T-helper 2 cell treated with Interferon-gamma antibody and Interleukin-4, amounts not matched to agents 5 μg/mL and 100 μg/mL, for 36 hours (primary cell): Measurements from ENCODE around the gene GSC2.

Experiments used
- DNase-seq: peaks from one replicate; pipeline ENCODE4 v3.0.0; 2021; ENCODE audit warnings: low spot score
- H3K27ac Mint-ChIP-seq: one replicate; pipeline ENCODE4 v1.8.0; 2021; ENCODE audit warnings: mild to moderate bottlenecking, mixed read lengths
- H3K27me3 Mint-ChIP-seq: one replicate; pipeline ENCODE4 v1.8.0; 2021; ENCODE audit warnings: low read depth, mixed read lengths
- H3K36me3 Mint-ChIP-seq: one replicate; pipeline ENCODE4 v1.8.0; 2021; ENCODE audit warnings: low read depth, mixed read lengths
- H3K4me1 Mint-ChIP-seq: one replicate; pipeline ENCODE4 v1.8.0; 2021; ENCODE audit warnings: low read depth, mixed read lengths
- H3K4me3 Mint-ChIP-seq: one replicate; pipeline ENCODE4 v1.8.0; 2022; ENCODE audit warnings: mild to moderate bottlenecking, moderate library complexity, mixed read lengths
- H3K9me3 Mint-ChIP-seq: one replicate; pipeline ENCODE4 v1.8.0; 2021; ENCODE audit warnings: mixed read lengths

GSC2 gene

GRCh38 chr22:19138217-19139000, 11.7 kb downstream of the GSC2 start:
- peaks cover 2% of the 10 kb centered on the region for H3K4me1 Mint-ChIP-seq
- H3K4me3 Mint-ChIP-seq, result no peak overlapping the region
- H3K9me3 Mint-ChIP-seq, result no peaks in the 10 kb centered on the region
- no peak overlapping the region for H3K27ac Mint-ChIP-seq
- H3K36me3 Mint-ChIP-seq, result peaks cover 37% of the 10 kb centered on the region
- H3K27me3 Mint-ChIP-seq, result no peaks in the 10 kb centered on the region
- no peak for DNase-seq

DNA sequence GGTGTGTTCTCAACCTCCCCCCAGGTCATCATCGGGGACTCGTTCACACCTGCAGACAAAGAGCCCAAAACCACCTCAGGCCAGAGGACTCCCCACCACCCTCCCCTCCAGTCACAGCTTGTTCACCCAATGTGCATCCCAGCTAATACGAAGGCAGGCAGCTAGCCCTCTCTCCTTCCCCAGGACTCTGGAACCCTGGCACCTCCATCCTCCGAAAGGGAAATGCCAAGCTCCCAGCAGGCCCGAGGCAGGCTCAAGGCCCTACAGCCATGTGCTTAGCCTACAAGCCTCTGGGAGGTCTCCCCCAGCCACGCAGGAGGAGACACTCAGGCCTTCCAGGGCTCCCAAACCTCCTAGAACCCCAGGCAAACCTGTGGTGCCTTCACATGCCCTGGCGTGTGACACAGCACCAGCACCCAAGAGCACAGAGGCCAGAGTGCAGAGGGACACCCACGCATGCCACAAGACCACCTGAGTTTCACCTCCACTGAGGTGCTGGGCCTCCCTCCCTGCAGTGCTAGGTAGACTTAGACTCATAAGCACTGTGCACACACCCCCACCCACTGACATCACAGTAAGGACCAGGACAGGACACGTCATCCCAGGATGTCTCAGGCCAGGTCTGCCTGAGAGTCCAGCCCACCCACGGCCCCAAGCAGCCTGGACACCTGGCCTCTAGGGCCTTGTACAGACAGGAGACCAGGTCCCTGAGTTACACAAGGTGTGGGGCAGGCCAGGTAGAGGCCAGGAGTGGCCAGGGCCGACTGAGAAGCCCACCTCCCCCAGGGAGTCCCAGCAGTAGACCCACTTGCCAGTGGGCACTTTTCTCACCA, 12.5 kb downstream of the GSC2 start:
- H3K27me3 Mint-ChIP-seq, result no peaks in the 10 kb centered on the region
- no peaks in the 10 kb centered on the region for H3K9me3 Mint-ChIP-seq
- DNase-seq, result no peak
- H3K4me1 Mint-ChIP-seq, result no peaks in the 10 kb centered on the region
- peaks cover 36% of the 10 kb centered on the region for H3K36me3 Mint-ChIP-seq
- H3K4me3 Mint-ChIP-seq, result no peak overlapping the region
- H3K27ac Mint-ChIP-seq, result no peak overlapping the region

DNA sequence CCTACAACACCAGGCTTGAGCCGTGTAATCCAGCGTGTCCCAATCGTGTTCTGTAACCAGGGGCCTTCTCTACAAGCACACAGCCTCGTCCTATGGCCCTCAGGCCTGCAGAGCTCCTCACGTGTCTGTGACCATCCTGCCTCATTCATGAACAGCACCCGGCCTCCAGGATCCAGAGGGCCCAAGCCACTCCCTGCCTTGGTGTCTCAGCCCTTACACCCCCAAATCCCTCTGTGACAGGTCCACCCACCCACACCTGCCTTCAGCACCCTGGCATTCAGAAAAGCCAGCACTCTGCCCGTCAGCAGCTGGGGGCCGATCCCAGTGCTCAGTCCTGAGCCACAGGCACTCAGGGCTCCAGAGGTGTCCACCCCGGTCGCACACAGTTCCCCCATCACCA, 13.2 kb downstream of the GSC2 start:
- Mint-ChIP-seq H3K27me3 (no peaks in the 10 kb centered on the region), H3K36me3 (peaks cover 33% of the 10 kb centered on the region), H3K9me3 (no peaks in the 10 kb centered on the region), H3K27ac (no peak overlapping the region), H3K4me1 (no peaks in the 10 kb centered on the region), H3K4me3 (no peak overlapping the region)
- no peak for DNase-seq

- H3K27ac Mint-ChIP-seq, result no peak overlapping the region
- DNase-seq, result no peak
- H3K36me3 Mint-ChIP-seq, result peaks cover 28% of the 10 kb centered on the region
Measured at GRCh38 chr22:19134874-19135273, 15.2 kb downstream of the GSC2 start.

GRCh38 chr22:19134176-19134831, 15.8 kb downstream of the GSC2 start:
- H3K27ac Mint-ChIP-seq, result no peak overlapping the region
- peaks cover 23% of the 10 kb centered on the region for H3K36me3 Mint-ChIP-seq
- no peak overlapping the region for H3K4me3 Mint-ChIP-seq
- no peaks in the 10 kb centered on the region for H3K27me3 Mint-ChIP-seq
- DNase-seq, result no peak
- no peaks in the 10 kb centered on the region for H3K9me3 Mint-ChIP-seq
- no peaks in the 10 kb centered on the region for H3K4me1 Mint-ChIP-seq

More at GRCh38 chr22:19134874-19135273, 15.2 kb downstream of the GSC2 start:
- H3K9me3 Mint-ChIP-seq, result no peaks in the 10 kb centered on the region
- H3K4me3 Mint-ChIP-seq, result no peak overlapping the region
- H3K27me3 Mint-ChIP-seq, result no peaks in the 10 kb centered on the region
- no peaks in the 10 kb centered on the region for H3K4me1 Mint-ChIP-seq

DNA sequence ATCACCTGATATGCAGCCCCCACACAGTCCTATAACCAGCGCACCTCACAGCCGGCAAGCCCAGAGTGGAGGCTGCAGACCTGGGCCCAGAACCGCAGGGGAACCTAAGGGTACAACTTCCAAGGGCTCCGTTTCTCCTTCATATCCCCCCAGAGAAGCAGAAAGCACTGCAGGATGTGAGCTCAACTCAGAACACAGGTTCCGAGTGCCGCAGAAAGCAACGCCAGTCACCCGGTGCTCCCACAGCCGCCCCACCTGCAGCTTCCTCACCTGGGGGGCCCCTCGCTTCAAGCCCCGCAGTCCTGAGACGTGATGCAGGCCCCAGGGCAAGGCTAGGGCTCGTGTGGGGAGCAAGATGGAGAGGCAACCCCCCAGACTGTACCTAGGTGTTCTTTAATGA, 16.5 kb downstream of the GSC2 start:
- H3K9me3 Mint-ChIP-seq, result no peaks in the 10 kb centered on the region
- H3K27me3 Mint-ChIP-seq, result no peaks in the 10 kb centered on the region
- no peak overlapping the region for H3K27ac Mint-ChIP-seq
- no peaks in the 10 kb centered on the region for H3K4me1 Mint-ChIP-seq
- no peak for DNase-seq
- no peak overlapping the region for H3K4me3 Mint-ChIP-seq
- peaks cover 21% of the 10 kb centered on the region for H3K36me3 Mint-ChIP-seq

GRCh38 chr22:19132693-19133400, 17.2 kb downstream of the GSC2 start:
- no peak for DNase-seq
- peaks cover 21% of the 10 kb centered on the region for H3K36me3 Mint-ChIP-seq
- H3K4me3 Mint-ChIP-seq, result no peak overlapping the region
- H3K27ac Mint-ChIP-seq, result no peak overlapping the region
- H3K9me3 Mint-ChIP-seq, result no peaks in the 10 kb centered on the region
- no peaks in the 10 kb centered on the region for H3K4me1 Mint-ChIP-seq
- no peaks in the 10 kb centered on the region for H3K27me3 Mint-ChIP-seq

DNA sequence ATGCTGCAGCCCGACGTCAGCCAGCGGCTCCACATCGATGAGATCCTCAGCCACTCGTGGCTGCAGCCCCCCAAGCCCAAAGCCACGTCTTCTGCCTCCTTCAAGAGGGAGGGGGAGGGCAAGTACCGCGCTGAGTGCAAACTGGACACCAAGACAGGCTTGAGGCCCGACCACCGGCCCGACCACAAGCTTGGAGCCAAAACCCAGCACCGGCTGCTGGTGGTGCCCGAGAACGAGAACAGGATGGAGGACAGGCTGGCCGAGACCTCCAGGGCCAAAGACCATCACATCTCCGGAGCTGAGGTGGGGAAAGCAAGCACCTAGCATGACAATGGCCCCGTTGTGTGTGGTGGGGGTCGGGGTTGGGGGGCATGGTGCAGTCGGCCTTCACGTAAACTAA, 17.9 kb downstream of the GSC2 start:
- Mint-ChIP-seq H3K4me3 (no peak overlapping the region), H3K36me3 (peaks cover 15% of the 10 kb centered on the region), H3K9me3 (no peaks in the 10 kb centered on the region), H3K4me1 (no peaks in the 10 kb centered on the region), H3K27me3 (no peaks in the 10 kb centered on the region), H3K27ac (no peak overlapping the region)
- no peak for DNase-seq

GRCh38 chr22:19131685-19132015, 18.4 kb downstream of the GSC2 start:
- DNase-seq, result no peak
- no peak overlapping the region for H3K27ac Mint-ChIP-seq
- H3K36me3 Mint-ChIP-seq, result peaks cover 12% of the 10 kb centered on the region
- no peaks in the 10 kb centered on the region for H3K4me1 Mint-ChIP-seq
- H3K27me3 Mint-ChIP-seq, result no peaks in the 10 kb centered on the region
- no peaks in the 10 kb centered on the region for H3K9me3 Mint-ChIP-seq
- no peak overlapping the region for H3K4me3 Mint-ChIP-seq

DNA sequence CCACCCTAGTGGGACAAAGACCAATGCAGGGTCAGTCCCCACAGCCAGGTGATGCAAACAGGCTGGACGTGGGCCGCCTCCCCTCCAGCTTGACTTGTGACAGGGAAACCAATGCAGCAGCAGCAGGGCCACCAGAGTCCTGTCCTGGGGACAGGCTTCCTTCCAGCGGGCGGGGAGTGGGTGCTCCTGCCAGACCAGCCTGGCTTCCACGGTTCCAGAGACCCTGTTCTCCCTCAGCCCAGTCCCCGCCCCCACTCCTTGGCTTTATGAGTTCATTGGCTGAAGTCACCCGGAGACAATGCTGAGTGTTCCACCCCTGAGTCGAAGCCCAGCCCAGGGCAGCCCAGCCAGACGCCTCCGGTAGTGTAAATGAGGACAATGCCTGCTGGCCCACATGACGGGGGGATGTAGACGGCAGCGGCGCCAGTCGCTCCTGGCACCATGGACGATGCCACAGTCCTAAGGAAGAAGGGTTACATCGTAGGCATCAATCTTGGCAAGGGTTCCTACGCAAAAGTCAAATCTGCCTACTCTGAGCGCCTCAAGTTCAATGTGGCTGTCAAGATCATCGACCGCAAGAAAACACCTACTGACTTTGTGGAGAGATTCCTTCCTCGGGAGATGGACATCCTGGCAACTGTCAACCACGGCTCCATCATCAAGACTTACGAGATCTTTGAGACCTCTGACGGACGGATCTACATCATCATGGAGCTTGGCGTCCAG, 19.0 kb downstream of the GSC2 start, which contains the start of gene TSSK2:
TSS of gene TSSK2 (plus strand) at position 350 of the 726 bp plus-strand sequence. CDS start at position 442, 92 bp downstream.
- Mint-ChIP-seq H3K27me3 (no peaks in the 10 kb centered on the region), H3K36me3 (peaks cover 8% of the 10 kb centered on the region), H3K4me1 (no peaks in the 10 kb centered on the region), H3K9me3 (no peaks in the 10 kb centered on the region), H3K27ac (no peak within 1 kb of the TSS), H3K4me3 (no peak within 1 kb of the TSS)
- no peak for DNase-seq

DNA sequence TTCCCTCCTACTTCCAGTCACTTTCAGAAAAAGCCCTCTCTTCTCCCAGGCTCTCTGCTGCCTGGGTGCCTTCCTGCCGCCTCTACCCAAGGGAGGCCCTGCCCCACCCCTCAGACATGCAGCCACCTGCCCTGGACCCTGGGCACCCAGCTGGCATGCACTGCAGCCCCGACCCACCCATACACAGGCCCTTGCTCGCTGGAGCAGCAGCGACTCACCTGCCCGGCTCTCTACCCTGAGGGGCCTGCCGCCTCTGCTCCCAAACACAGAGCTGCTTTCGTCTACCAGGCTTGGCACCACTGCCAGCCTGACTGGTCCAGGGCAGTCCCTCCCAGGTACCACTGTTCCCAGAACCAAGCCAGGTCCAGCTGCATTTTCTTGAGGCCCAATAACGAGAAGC, 20.2 kb downstream of the GSC2 start:
- Mint-ChIP-seq H3K27ac (no peak overlapping the region), H3K36me3 (peaks cover 2% of the 10 kb centered on the region), H3K27me3 (no peaks in the 10 kb centered on the region), H3K9me3 (no peaks in the 10 kb centered on the region), H3K4me1 (no peaks in the 10 kb centered on the region), H3K4me3 (no peak overlapping the region)
- no peak for DNase-seq

GRCh38 chr22:19128946-19129727, 21.0 kb downstream of the GSC2 start:
- Mint-ChIP-seq H3K4me3 (no peak overlapping the region), H3K4me1 (no peaks in the 10 kb centered on the region), H3K27me3 (no peaks in the 10 kb centered on the region), H3K9me3 (no peaks in the 10 kb centered on the region), H3K36me3 (peaks cover 2% of the 10 kb centered on the region), H3K27ac (no peak overlapping the region)
- DNase-seq, result no peak

DNA sequence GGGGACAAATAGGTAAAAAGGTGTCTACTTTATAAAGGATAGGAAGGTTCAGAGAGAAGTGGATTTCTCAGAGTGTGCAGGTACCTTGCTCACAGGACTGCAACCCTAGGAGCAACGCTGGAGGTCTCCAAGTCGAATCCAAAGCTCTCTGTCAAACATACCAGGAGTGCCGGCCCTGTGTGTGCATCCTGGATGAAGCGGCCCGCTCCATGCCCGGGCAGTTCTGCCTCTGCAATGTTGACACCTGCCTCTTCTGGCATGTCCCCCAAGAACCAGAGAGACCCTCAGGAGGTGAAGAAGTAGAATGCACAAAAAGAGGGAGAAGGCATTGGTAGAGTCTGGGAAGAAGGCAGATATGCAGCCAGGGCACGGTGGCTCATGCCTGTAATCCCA, 22.1 kb downstream of the GSC2 start:
- H3K27me3 Mint-ChIP-seq, result no peaks in the 10 kb centered on the region
- H3K4me3 Mint-ChIP-seq, result no peak overlapping the region
- DNase-seq, result no peak
- H3K4me1 Mint-ChIP-seq, result peaks cover 3% of the 10 kb centered on the region
- H3K36me3 Mint-ChIP-seq, result no peaks in the 10 kb centered on the region
- no peaks in the 10 kb centered on the region for H3K9me3 Mint-ChIP-seq
- H3K27ac Mint-ChIP-seq, result no peak overlapping the region
